HG02759 (cell line): Measurements from ENCODE around the gene SPOUT1.
A peak's percentile ranks its signal among the peaks of the same experiment; 100 is the strongest.

Source experiments
- ATAC-seq: cut with Tn5 transposase; IDR thresholded peaks from one replicate; pipeline ENCODE4 v1.9.1; 2021; ENCODE audit warnings: mild to moderate bottlenecking, moderate library complexity; ENCODE audit not compliant: unreplicated experiment

SPOUT1 gene

DNA sequence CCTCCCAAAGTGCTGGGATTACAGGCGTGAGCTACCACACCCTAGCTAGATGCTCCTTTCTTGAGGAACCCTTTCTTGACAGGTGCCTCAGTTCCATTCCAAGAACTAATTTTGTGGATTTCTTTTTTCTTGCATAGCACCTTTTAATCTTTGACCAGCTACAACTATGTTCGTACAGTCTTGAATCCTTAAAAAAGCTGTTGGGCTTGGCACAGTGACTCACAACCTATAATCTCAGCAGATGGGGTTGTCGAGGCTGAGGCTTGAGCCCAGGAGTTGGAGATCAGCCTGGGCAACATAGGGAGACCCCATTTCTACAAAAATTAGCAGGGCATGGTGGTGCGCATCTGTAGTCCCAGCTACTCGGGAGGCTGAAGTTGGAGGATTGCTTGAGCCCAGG lies 56.5 kb downstream of the SPOUT1 start:
- no peak for ATAC-seq

DNA sequence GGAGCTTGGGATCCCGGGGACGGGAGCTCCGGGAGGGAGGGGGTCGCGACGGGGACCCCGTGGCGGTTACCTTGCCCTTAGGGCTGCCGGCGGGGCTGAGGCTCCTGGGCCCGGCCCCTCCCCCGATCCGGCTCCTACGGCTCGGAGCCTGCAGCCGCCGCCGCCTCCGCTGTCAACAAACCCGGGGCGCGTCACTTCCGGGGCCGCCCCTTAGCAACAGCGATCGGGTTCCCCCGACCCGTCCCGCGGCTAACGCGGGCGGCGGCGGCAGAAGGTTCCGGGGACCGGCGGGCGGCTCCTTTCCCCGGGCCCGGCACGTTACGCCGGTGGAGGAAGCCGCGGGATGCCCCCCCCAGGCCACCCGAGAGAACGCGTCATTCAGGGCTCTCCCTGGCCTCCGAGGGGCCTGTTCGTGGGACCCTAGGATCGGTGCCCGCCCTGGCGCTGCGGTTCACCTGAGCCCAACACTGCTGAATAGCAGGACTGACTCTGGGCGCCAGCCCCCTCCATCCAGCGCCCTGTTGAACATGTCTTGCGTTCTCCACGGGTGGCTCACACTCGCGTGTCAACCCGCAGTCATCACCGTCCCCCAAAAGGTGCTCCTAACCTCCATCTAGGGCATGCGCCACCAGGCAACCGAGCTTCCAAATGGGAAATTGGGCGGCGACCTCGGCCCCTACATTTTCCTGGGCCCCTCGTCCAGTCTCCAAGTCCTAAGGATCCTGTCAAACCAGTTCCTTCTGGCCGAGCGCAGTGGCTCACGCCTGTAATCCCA lies 57.7 kb downstream of the SPOUT1 start, which contains the start of gene ZER1:
Gene ZER1 (minus strand): TSS at position 183 of the 775 bp plus-strand sequence. CDS start 16,362 bp downstream, outside the sequence.
- peak; percentile 96 for ATAC-seq

DNA sequence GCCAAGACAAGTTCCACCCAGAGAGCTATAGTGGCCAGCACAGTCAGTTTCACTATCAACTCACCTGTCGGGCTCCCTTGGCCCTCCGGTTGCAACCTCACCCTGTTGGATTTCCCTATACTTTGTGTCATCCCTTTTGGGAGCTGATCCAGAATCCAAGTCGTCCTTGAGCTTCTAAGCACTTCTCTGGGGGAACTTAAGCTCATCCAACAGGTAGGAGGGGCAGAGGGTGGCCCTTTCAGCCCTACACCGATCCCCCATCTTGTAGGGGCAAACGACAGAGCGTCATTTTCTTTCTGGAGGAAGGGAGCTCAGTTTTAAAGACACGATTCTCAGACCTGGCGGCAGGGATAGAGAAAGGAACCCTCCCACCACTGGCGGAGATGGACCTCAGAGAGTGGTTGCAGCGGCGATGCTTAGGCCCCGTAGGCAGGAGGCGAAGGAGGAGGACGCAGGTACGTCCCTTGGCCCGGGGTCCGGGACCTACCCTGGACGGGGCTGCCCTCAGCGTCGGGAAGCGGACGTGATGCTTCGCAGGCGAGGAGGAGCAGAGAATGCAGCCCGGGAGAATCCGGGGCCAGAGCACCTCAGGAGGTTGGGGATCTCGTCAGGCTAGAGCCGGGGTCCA lies 58.4 kb downstream of the SPOUT1 start:
- peak; percentile 34 for ATAC-seq

DNA sequence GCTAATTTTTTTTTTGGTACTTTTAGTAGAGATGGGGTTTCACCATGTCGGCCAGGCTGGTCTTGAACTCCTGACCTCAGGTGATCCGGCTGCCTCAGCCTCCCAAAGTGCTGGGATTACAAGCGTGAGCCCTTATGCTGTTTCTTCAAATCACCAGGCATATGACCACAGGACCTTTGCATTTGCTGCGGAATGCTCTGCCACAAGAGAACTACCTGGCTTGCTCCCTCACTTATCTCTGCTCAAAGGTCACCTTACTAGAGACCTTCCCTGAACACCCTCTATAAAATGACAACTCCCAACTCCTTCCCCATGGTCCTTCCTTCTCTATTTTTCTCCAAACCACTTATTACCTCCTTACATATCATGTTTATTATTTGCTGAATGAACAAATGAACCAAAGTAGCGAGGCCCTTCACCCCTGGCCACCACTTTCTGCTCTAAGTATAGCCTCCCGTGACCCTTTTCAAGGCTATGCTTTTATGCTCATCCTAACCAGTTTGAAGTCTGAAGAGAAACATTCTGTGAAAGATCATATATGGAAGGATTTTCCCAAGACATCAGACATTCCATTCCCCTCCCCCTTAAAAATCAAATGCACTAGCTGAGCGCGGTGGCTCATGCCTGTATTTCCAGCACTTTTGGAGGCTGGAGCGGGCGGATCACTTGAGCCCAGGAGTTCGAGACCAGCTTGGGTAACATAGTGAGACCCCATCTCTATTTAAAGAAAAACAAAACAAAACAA lies 59.1 kb downstream of the SPOUT1 start:
- ATAC-seq: no peak
